Kasumi-1 (cell line): ENCODE results near the gene CHL1.

Source experiments
- DNase-seq, 2 experiments: peaks; one replicate each; lab custom pipeline; 2025; lab: John Stamatoyannopoulos, UW

Gene CHL1

GRCh38 chr3:399647-400046 is 203.1 kb downstream of the CHL1 start:
- no peak for DNase-seq

- DNase-seq = no peak
Measured at GRCh38 chr3:403826-404225, 207.3 kb downstream of the CHL1 start.

GRCh38 chr3:409011-409410 is 212.4 kb downstream of the CHL1 start:
- no peak for DNase-seq

- no peak for DNase-seq
Measured at GRCh38 chr3:411226-411625, 214.7 kb downstream of the CHL1 start.

- DNase-seq = peak; percentile 53 to 65
Measured at GRCh38 chr3:414063-414462, 217.5 kb downstream of the CHL1 start.

GRCh38 chr3:418239-418929 is 221.8 kb downstream of the CHL1 start:
- DNase-seq = no peak

GRCh38 chr3:420584-420983 is 224.0 kb downstream of the CHL1 start:
- no peak for DNase-seq

GRCh38 chr3:425079-425478 is 228.5 kb downstream of the CHL1 start:
- no peak for DNase-seq

GRCh38 chr3:426072-426471 is 229.5 kb downstream of the CHL1 start:
- no peak for DNase-seq

- no peak for DNase-seq
Measured at GRCh38 chr3:427128-427527, 230.6 kb downstream of the CHL1 start.

- DNase-seq = no peak
Measured at GRCh38 chr3:430186-430585, 233.6 kb downstream of the CHL1 start.

- DNase-seq = no peak
Measured at GRCh38 chr3:435161-435560, 238.6 kb downstream of the CHL1 start.

- no peak for DNase-seq
Measured at GRCh38 chr3:436053-436452, 239.5 kb downstream of the CHL1 start.

GRCh38 chr3:440826-441225 is 244.3 kb downstream of the CHL1 start:
- DNase-seq = no peak

GRCh38 chr3:445960-446359 is 249.4 kb downstream of the CHL1 start:
- DNase-seq = no peak

GRCh38 chr3:447671-448070 is 251.1 kb downstream of the CHL1 start:
- no peak for DNase-seq

- DNase-seq = no peak
Measured at GRCh38 chr3:449711-450110, 253.1 kb downstream of the CHL1 start.

GRCh38 chr3:452221-452620 is 255.7 kb downstream of the CHL1 start:
- no peak for DNase-seq

- no peak for DNase-seq
Measured at GRCh38 chr3:453106-453505, 256.5 kb downstream of the CHL1 start.

GRCh38 chr3:454986-455385 is 258.4 kb downstream of the CHL1 start:
- no peak for DNase-seq

GRCh38 chr3:458124-458523 is 261.6 kb downstream of the CHL1 start:
- no peak for DNase-seq

GRCh38 chr3:458653-459310 is 262.2 kb downstream of the CHL1 start:
- no peak for DNase-seq
